SH-SY5Y (cell line): ENCODE measurements around the gene P2RX4.

Experiments used
- GATA2 ChIP-seq: IDR thresholded peaks from 2 replicates; pipeline ENCODE4 v1.6.1; 2011; ENCODE audit warnings: mild to moderate bottlenecking, low read depth, low read length
- GATA3 ChIP-seq: IDR thresholded peaks from 2 replicates; pipeline ENCODE4 v1.6.1; 2011; ENCODE audit warnings: low read depth, mild to moderate bottlenecking, low read length, moderate library complexity

DNA sequence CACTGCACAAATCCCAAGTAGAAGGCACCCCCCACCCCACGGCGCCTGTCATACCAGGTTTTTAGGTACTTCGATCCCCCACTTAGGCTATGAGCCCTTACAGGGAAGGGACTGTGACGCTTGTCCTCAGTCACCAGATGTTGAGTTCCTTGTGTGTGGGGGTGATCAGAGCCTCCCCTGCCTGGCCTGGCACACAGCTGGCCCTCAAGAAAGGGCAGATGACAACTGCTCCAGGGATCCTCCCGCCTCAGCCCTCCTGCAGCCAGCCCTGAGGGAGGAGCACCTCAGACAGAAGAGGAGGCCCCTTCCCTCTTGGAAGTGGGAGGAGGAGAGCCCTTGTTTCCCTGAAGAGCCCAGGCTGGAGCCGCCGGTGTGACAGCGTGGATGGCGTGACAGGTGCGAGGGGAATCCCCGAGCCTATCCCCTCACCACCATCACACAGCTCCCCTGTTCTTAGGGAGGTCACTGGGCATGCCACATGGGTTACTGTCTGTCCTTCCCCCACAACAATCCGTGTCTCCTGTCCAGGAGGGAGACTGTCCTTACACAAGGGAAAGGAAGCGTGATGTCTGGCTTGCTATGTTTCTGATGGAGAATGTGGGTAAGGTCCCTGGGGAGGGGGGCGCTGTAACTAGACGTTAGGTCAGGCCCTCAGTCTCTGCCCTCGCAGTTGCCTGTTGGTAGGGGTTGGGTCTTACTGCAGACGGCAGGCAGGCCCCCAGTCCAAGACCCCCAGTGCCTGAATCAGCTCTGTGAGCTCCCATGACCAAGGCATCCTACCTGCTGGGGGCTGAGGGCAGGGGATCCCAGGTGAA is 31.4 kb downstream of the P2RX4 start:
- TF ChIP-seq GATA2 (no peak), GATA3 (no peak)
